GM23248 (cell line): Measurements from ENCODE around the gene SLC45A1.

ENCODE experiments used
- EZH2 ChIP-seq: fragments of 200-600 bp; sonication (generic); IDR thresholded peaks from 2 replicates; pipeline ENCODE4 v1.6.1; 2018; ENCODE audit warnings: antibody characterized with exemption, mild to moderate bottlenecking; ENCODE audit not compliant: insufficient read depth, poor library complexity, severe bottlenecking
- EZH2phosphoT487 ChIP-seq: fragments of 200-600 bp; sonication (generic); IDR thresholded peaks from 2 replicates; pipeline ENCODE4 v1.6.1; 2018; ENCODE audit warnings: antibody characterized with exemption, moderate library complexity, mild to moderate bottlenecking, low read depth; ENCODE audit not compliant: insufficient read depth

GRCh38 chr1:8376358-8376840 is 58.5 kb downstream of the SLC45A1 start:
- no peak for TF ChIP-seq EZH2phosphoT487
- no peak for TF ChIP-seq EZH2
